Lower leg skin (tissue), 4 donors: Measurements from ENCODE around the gene MTM1. TPM values are rescaled to one million over a fixed set of nuclear protein-coding genes. Genes with fewer than 3 reads are reported as not detected.

Experiments
- DNase-seq, 2 donors: peaks; one replicate each; pipeline ENCODE4 v3.0.0-alpha.2; 2019; ENCODE audit warnings: low spot score in 2 of 2
- H3K4me3 ChIP-seq: fragments of 200-600 bp; sonication (generic); 2 replicates; pipeline ENCODE4 v1.5.1; 2017; ENCODE audit warnings: mild to moderate bottlenecking, low read depth; ENCODE audit not compliant: poor library complexity, severe bottlenecking
- CTCF ChIP-seq, 3 donors: fragments of 450-650 bp; IDR thresholded peaks; one replicate each; pipeline ENCODE4 v1.5.1; 2016; ENCODE audit warnings: antibody characterized with exemption in 3 of 3, mild to moderate bottlenecking in 3 of 3, moderate library complexity in 2 of 3
- POLR2A ChIP-seq, 2 donors: fragments of 450-650 bp; IDR thresholded peaks; one replicate each; pipeline ENCODE4 v1.6.1; 2016 to 2017; ENCODE audit warnings: antibody characterized with exemption in 2 of 2, mild to moderate bottlenecking in 1 of 2, moderate library complexity in 1 of 2
- WGBS, 2 donors: methylation state at CpG; one replicate each; pipeline ENCODE4 v1.1.5; 2018; 5-methylcytosine and 5-hydroxymethylcytosine counted together
- intact Hi-C: fragments of 100-400 bp; cut with DNase I; formaldehyde crosslinking; loops from one replicate; pipeline ENCODE4 v1.15.0; 2023; ENCODE audit warnings: low total_unique reads
- total RNA-seq, 4 donors: library from RNA; depleted of rRNA; stranded (reverse); fragments of >200 nt; gene quantifications; one replicate each; pipeline ENCODE4 v1.1.0, GENCODE V29; 2016

The MTM1 gene
- 10 to 100 TPM; 11.0 to 21.0 (median 14.1) TPM for total RNA-seq

GRCh38 chrX:150568320-150569154 lies at the start of gene MTM1:
Gene MTM1, plus strand, starts transcription at chrX:150568621. Its CDS starts 23,994 bp downstream, at chrX:150592615.
- H3K4me3 ChIP-seq, result peak within 1 kb of the TSS; percentile 65
- WGBS, 2 donors, result 39% methylated on average over 62 of the region's 89 CpGs; no CpG with 5 or more reads in 1 of the 2 donors
- intact Hi-C loops, result no loop called here
- DNase-seq, result peak; percentile 91 to 97
- no peak for TF ChIP-seq POLR2A (IDR thresholded peaks at IDR 0.05)
- TF ChIP-seq CTCF (IDR thresholded peaks at IDR 0.05), result no peak

GRCh38 chrX:150522494-150522893 lies 45.9 kb upstream of the MTM1 start:
- TF ChIP-seq POLR2A (IDR thresholded peaks at IDR 0.05), result no peak
- TF ChIP-seq CTCF (IDR thresholded peaks at IDR 0.05), result no peak
- 70 to 97% methylated on average over 2 of the region's 2 CpGs for WGBS, 2 donors
- no peak overlapping the region for H3K4me3 ChIP-seq
- no peak for DNase-seq
- intact Hi-C loops, result no loop called here

- H3K4me3 ChIP-seq, result no peak overlapping the region
- WGBS, 2 donors, result 73 to 83% methylated on average over 8 to 10 of the region's 10 CpGs
- no peak for TF ChIP-seq POLR2A (IDR thresholded peaks at IDR 0.05)
- DNase-seq, result no peak
- intact Hi-C loops, result no loop called here
Measured at GRCh38 chrX:150525061-150525919, 43.1 kb upstream of the MTM1 start.

GRCh38 chrX:150526692-150527091 lies 41.7 kb upstream of the MTM1 start:
- H3K4me3 ChIP-seq, result no peak overlapping the region
- DNase-seq, result no peak
- intact Hi-C loops, result no loop called here
- 78 to 90% methylated on average over 7 of the region's 7 CpGs for WGBS, 2 donors
- TF ChIP-seq CTCF (IDR thresholded peaks at IDR 0.05) (no peak), POLR2A (IDR thresholded peaks at IDR 0.05) (no peak)

- DNase-seq, result no peak
- TF ChIP-seq CTCF (IDR thresholded peaks at IDR 0.05) (no peak), POLR2A (IDR thresholded peaks at IDR 0.05) (no peak)
- intact Hi-C loops, result no loop called here
- WGBS, 2 donors, result 69 to 100% methylated on average over 3 of the region's 3 CpGs
- H3K4me3 ChIP-seq, result no peak overlapping the region
Measured at GRCh38 chrX:150527108-150527507, 41.3 kb upstream of the MTM1 start.

- 95 to 98% methylated on average over 3 of the region's 3 CpGs for WGBS, 2 donors
- no peak overlapping the region for H3K4me3 ChIP-seq
- DNase-seq, result no peak
- intact Hi-C loops, result no loop called here
- no peak for TF ChIP-seq POLR2A (IDR thresholded peaks at IDR 0.05)
- no peak for TF ChIP-seq CTCF (IDR thresholded peaks at IDR 0.05)
Measured at GRCh38 chrX:150529587-150529986, 38.8 kb upstream of the MTM1 start.
